H1 (cell line): ENCODE data around the gene AGAP1.

ENCODE experiments used
- EP300 ChIP-seq, 2 experiments: IDR thresholded peaks; 1 replicate in 1 of 2; 2 replicates in 1 of 2; pipeline ENCODE4 v1.6.1; 2011 to 2012; ENCODE audit warnings: low read depth in 2 of 2, low read length in 2 of 2, mild to moderate bottlenecking in 2 of 2, borderline replicate concordance in 1 of 2, inconsistent platforms in 1 of 2, moderate library complexity in 1 of 2
- JUND ChIP-seq: IDR thresholded peaks from 2 replicates; pipeline ENCODE4 v1.6.1; 2011; ENCODE audit warnings: mild to moderate bottlenecking, improper control_type of control experiment, low read length
- NRF1 ChIP-seq: IDR thresholded peaks from 2 replicates; pipeline ENCODE4 v1.6.1; 2011; ENCODE audit warnings: mild to moderate bottlenecking, low read depth, low read length, improper control_type of control experiment
- POLR2A ChIP-seq, 2 experiments: IDR thresholded peaks; 1 replicate in 1 of 2; 2 replicates in 1 of 2; pipeline ENCODE4 v1.6.1; 2011; ENCODE audit warnings: low read depth in 2 of 2, low read length in 2 of 2, mild to moderate bottlenecking in 2 of 2; ENCODE audit errors: control extremely low read depth in 1 of 2
- RBBP5 ChIP-seq: IDR thresholded peaks from 2 replicates; pipeline ENCODE4 v1.7.1; 2012; ENCODE audit warnings: low read depth, mild to moderate bottlenecking, inconsistent platforms, low read length, moderate library complexity, borderline replicate concordance
- SIN3A ChIP-seq, 2 experiments: IDR thresholded peaks in 1 of 2; conservative IDR thresholded peaks in 1 of 2; 2 replicates each; pipeline ENCODE4 v1.6.1; 2011 to 2012; ENCODE audit warnings: low read length in 2 of 2, improper control_type of control experiment in 1 of 2, low read depth in 1 of 2, mild to moderate bottlenecking in 1 of 2
- TF ChIP-seq, protein P1 (sequence below), 3 experiments: IDR thresholded peaks; 1 replicate in 2 of 3; 2 replicates in 1 of 3; pipeline versions ENCODE4 v1.5.1 to v1.6.1; 2011; ENCODE audit warnings: low read length in 3 of 3, mild to moderate bottlenecking in 3 of 3, inconsistent platforms in 2 of 3, low read depth in 1 of 3, moderate library complexity in 1 of 3; ENCODE audit not compliant: insufficient read depth in 1 of 3; ENCODE audit errors: control extremely low read depth in 1 of 3

DNA sequence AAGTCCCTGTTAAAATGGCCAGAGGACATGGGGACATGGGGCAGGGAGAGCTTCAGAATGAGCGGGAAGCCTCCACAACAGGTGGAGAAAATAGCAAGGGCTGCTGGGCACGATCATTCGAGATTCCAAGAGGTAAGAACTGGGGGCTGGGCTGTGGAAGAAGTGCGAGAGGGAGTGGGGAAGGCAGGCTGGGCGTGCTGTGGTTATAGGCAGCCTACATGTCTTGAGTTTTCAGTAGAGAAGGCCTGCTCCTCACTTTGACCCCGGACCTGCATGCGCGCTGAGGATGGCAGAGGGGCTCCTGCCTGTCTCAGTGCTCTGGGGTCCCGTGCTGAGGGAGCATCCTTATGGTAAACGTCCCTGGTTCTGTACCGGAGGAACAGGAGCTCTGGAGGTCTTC lies 115.5 kb downstream of the AGAP1 start:
- TF ChIP-seq, protein P1, sequence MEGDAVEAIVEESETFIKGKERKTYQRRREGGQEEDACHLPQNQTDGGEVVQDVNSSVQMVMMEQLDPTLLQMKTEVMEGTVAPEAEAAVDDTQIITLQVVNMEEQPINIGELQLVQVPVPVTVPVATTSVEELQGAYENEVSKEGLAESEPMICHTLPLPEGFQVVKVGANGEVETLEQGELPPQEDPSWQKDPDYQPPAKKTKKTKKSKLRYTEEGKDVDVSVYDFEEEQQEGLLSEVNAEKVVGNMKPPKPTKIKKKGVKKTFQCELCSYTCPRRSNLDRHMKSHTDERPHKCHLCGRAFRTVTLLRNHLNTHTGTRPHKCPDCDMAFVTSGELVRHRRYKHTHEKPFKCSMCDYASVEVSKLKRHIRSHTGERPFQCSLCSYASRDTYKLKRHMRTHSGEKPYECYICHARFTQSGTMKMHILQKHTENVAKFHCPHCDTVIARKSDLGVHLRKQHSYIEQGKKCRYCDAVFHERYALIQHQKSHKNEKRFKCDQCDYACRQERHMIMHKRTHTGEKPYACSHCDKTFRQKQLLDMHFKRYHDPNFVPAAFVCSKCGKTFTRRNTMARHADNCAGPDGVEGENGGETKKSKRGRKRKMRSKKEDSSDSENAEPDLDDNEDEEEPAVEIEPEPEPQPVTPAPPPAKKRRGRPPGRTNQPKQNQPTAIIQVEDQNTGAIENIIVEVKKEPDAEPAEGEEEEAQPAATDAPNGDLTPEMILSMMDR (IDR thresholded peaks at IDR 0.05; ENCODE audit: control extremely low read depth in 1 of 3, insufficient read depth in 1 of 3, low read depth in 1 of 3, low read length in 3 of 3): no peak
- no peak for TF ChIP-seq NRF1
- no peak for TF ChIP-seq POLR2A (IDR thresholded peaks at IDR 0.05; ENCODE audit: control extremely low read depth in 1 of 2, low read depth in 2 of 2, low read length in 2 of 2)
- TF ChIP-seq RBBP5: no peak
- TF ChIP-seq JUND: no peak
- TF ChIP-seq EP300 (IDR thresholded peaks at IDR 0.05; ENCODE audit: borderline replicate concordance in 1 of 2, low read depth in 2 of 2, low read length in 2 of 2): no peak
- TF ChIP-seq SIN3A (conservative IDR thresholded peaks at IDR 0.05 in 1 of 2, IDR thresholded peaks at IDR 0.05 in 1 of 2; ENCODE audit: low read depth in 1 of 2, low read length in 2 of 2): no peak
